ENCODE data around the gene TRIM46. TPM values are rescaled to one million over a fixed set of nuclear protein-coding genes. Genes with fewer than 3 reads are reported as not detected.
A peak's percentile ranks its signal among the peaks of the same experiment; 100 is the strongest.

The TRIM46 gene
- polyA plus RNA-seq, 3 donors: 0.13 TPM; not detected in 2

DNA sequence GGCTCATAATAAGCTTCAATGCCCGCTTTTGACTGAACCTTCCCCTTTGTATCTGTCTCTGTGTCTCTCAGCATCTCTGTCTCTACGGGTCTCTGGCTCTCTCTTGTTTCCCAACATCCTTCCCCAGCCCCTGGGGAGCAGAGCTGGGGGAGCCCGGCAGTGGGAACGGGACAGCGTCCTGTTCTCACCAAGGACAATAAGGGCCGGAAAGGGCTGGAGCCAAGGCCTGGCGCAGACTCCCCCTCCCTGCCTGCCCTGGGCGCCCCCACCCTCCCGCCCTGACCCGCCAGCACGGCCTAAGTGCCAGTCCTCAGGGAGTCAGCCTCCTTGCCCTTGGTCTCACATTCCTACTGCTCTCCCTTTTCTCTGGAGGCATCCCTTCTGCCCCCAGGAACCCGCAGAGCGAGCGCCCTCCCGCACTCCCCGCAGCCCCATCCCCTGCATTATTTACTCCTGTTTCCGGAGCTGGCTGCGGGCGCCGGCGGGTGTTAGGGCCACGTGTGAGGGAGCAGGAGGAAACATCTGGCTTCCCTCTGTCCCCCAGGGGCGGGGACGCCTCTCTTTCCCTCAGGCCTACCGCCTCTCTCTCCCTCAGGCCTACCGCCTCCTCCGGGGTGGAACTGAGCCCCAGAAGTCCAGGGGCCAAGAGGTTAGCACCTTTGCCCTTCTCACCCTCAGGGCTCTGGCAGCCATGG, 7.0 kb upstream of the TRIM46 start:
- peaks cover 14 to 17% of the 10 kb centered on the region in 2 donors for H3K4me1 ChIP-seq (ENCODE audit: control insufficient read depth in 1 of 2, insufficient read depth in 2 of 2, low read length in 2 of 2)
- no peak overlapping the region for H3K27ac ChIP-seq (ENCODE audit: low read depth in 1 of 2, low read length in 2 of 2)
- peaks cover 0 to 15% of the 10 kb centered on the region in 2 donors for H3K27me3 ChIP-seq (ENCODE audit: control insufficient read depth in 2 of 2, insufficient read depth in 2 of 2, low read length in 2 of 2)
- H2AFZ ChIP-seq (ENCODE audit: insufficient read depth, low read depth, low read length, poor library complexity, severe bottlenecking): peak overlapping the region; percentile 70
- H3K4me3 ChIP-seq (replicated peaks in 1 of 3; ENCODE audit: low read depth in 2 of 3, low read length in 3 of 3): no peak overlapping the region
- peaks cover 16 to 23% (median 22%) of the 10 kb centered on the region in 3 donors for H3K27me3 Mint-ChIP-seq (ENCODE audit: low read depth in 3 of 3)
- H4K20me1 ChIP-seq (ENCODE audit: insufficient read depth, low read length): no peaks in the 10 kb centered on the region
- H3K4me1 Mint-ChIP-seq: peaks cover 19% of the 10 kb centered on the region
- peaks cover 0 to 11% (median 6%) of the 10 kb centered on the region in 7 donors for H3K9me3 Mint-ChIP-seq
- 0% methylated on average over 16 of the region's 27 CpGs for WGBS (ENCODE audit: insufficient coverage)
- peak overlapping the region in 1 of 2 donors; percentile 62 for H3K4me3 Mint-ChIP-seq
- no peak overlapping the region for H3K9ac ChIP-seq (ENCODE audit: insufficient read depth, low read length, poor library complexity, severe bottlenecking)
- DNase-seq: peak in 1 of 3 donors; percentile 10
- no peak overlapping the region for H3K27ac Mint-ChIP-seq
- peaks cover 5% of the 10 kb centered on the region for H3K79me2 ChIP-seq (ENCODE audit: insufficient read depth, low read length)
- peak overlapping the region; percentile 24 for H3K4me2 ChIP-seq (replicated peaks; ENCODE audit: extremely low read depth, low read length, poor library complexity, severe bottlenecking)
- TF ChIP-seq CTCF (IDR thresholded peaks at IDR 0.05): no peak
- H3K9me3 ChIP-seq (replicated peaks in 1 of 2; ENCODE audit: control insufficient read depth in 1 of 2, insufficient read depth in 1 of 2, low read length in 2 of 2): no peaks in the 10 kb centered on the region
- H3K36me3 Mint-ChIP-seq: peaks cover 19 to 29% of the 10 kb centered on the region in 2 donors
- H3K36me3 ChIP-seq (replicated peaks in 1 of 2; ENCODE audit: control insufficient read depth in 1 of 2, insufficient read depth in 2 of 2, low read length in 2 of 2): peaks cover 14 to 19% of the 10 kb centered on the region in 2 donors
- intact Hi-C loops (cut with micrococcal nuclease): loop anchor here (1.0 to 5.0 kb wide), 3 partner anchors 39 to 75 kb away; partner anchors contain the start of gene EFNA1 (in 1 of the 2)

GRCh38 chr1:155167166-155168104, 6.2 kb upstream of the TRIM46 start:
- Mint-ChIP-seq H3K27ac (peak overlapping the region in 2 of 7 donors; percentile 40 to 80), H3K4me1 (peaks cover 24% of the 10 kb centered on the region), H3K4me3 (peak overlapping the region in 1 of 2 donors; percentile 62), H3K36me3 (peaks cover 19 to 30% of the 10 kb centered on the region in 2 donors), H3K27me3 (ENCODE audit: low read depth in 3 of 3) (peaks cover 16 to 23% (median 22%) of the 10 kb centered on the region in 3 donors), H3K9me3 (peaks cover 0 to 11% (median 6%) of the 10 kb centered on the region in 7 donors)
- H3K9ac ChIP-seq (ENCODE audit: insufficient read depth, low read length, poor library complexity, severe bottlenecking): no peak overlapping the region
- peak overlapping the region; percentile 70 for H2AFZ ChIP-seq (ENCODE audit: insufficient read depth, low read depth, low read length, poor library complexity, severe bottlenecking)
- intact Hi-C loops (cut with micrococcal nuclease): loop anchor here (1.0 to 5.0 kb wide), 3 partner anchors 40 to 76 kb away; partner anchors contain the start of gene EFNA1 (in 1 of the 2)
- H3K27ac ChIP-seq (ENCODE audit: low read depth in 1 of 2, low read length in 2 of 2): no peak overlapping the region
- peak; percentile 88 for TF ChIP-seq CTCF (IDR thresholded peaks at IDR 0.05)
- no peak overlapping the region for H3K4me3 ChIP-seq (replicated peaks in 1 of 3; ENCODE audit: low read depth in 2 of 3, low read length in 3 of 3)
- peak; percentile 80 to 85 (median 84) for DNase-seq
- 0% methylated on average over 17 of the region's 28 CpGs for WGBS (ENCODE audit: insufficient coverage)
- H3K79me2 ChIP-seq (ENCODE audit: insufficient read depth, low read length): peaks cover 13% of the 10 kb centered on the region
- H3K4me2 ChIP-seq (replicated peaks; ENCODE audit: extremely low read depth, low read length, poor library complexity, severe bottlenecking): peak overlapping the region; percentile 24
- H3K36me3 ChIP-seq (replicated peaks in 1 of 2; ENCODE audit: control insufficient read depth in 1 of 2, insufficient read depth in 2 of 2, low read length in 2 of 2): peaks cover 14 to 19% of the 10 kb centered on the region in 2 donors
- no peaks in the 10 kb centered on the region for H3K9me3 ChIP-seq (replicated peaks in 1 of 2; ENCODE audit: control insufficient read depth in 1 of 2, insufficient read depth in 1 of 2, low read length in 2 of 2)
- peaks cover 0 to 15% of the 10 kb centered on the region in 2 donors for H3K27me3 ChIP-seq (ENCODE audit: control insufficient read depth in 2 of 2, insufficient read depth in 2 of 2, low read length in 2 of 2)
- H4K20me1 ChIP-seq (ENCODE audit: insufficient read depth, low read length): no peaks in the 10 kb centered on the region
- H3K4me1 ChIP-seq (ENCODE audit: control insufficient read depth in 1 of 2, insufficient read depth in 2 of 2, low read length in 2 of 2): peaks cover 22% of the 10 kb centered on the region in 2 donors

Data from CD14-positive monocyte (primary cell).